ENCODE measurements around the gene SDC4.

SDC4 gene

GRCh38 chr20:45316150-45317080 is 31.8 kb downstream of the SDC4 start:
- in situ Hi-C loops (cut with HindIII; ENCODE audit: low pct_ligation_motif_present, low sequenced_read_pairs): no loop called here
- Histone ChIP-seq H3K4me3 (ENCODE audit: low read depth, low read length) (no peak overlapping the region), H3K27me3 (replicated peaks) (peaks cover 19% of the 10 kb centered on the region), H3K27ac (no peak overlapping the region), H3K36me3 (replicated peaks) (no peaks in the 10 kb centered on the region)
- no peak for TF ChIP-seq CTCF (IDR thresholded peaks at IDR 0.05; ENCODE audit: low read depth, low read length, missing control alignments)
- DNase-seq: no peak

DNA sequence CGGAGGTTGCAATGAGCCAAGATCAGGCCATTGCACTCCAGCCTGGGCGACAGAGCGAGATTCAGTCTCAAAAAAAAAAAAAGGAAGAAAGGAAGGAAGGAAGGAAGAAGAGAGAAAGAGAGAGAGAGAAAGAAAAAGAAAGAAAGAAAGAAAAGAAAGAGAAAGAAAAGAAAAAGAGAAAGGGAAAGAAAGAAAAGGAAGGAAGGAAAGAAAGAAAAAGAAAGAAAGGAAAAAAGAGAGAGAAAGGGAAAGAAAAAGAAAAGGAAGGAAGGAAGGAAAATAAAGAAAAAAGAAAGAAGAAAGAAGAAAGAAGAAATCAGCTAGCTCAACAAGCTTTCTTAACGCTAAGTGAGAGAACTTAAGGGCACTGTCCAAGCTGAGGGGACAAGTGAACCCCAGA is 32.6 kb downstream of the SDC4 start:
- TF ChIP-seq CTCF (IDR thresholded peaks at IDR 0.05; ENCODE audit: low read depth, low read length, missing control alignments): no peak
- Histone ChIP-seq H3K4me3 (ENCODE audit: low read depth, low read length) (no peak overlapping the region), H3K27ac (no peak overlapping the region), H3K27me3 (replicated peaks) (peaks cover 19% of the 10 kb centered on the region), H3K36me3 (replicated peaks) (no peaks in the 10 kb centered on the region)
- in situ Hi-C loops (cut with HindIII; ENCODE audit: low pct_ligation_motif_present, low sequenced_read_pairs): no loop called here
- DNase-seq: no peak

DNA sequence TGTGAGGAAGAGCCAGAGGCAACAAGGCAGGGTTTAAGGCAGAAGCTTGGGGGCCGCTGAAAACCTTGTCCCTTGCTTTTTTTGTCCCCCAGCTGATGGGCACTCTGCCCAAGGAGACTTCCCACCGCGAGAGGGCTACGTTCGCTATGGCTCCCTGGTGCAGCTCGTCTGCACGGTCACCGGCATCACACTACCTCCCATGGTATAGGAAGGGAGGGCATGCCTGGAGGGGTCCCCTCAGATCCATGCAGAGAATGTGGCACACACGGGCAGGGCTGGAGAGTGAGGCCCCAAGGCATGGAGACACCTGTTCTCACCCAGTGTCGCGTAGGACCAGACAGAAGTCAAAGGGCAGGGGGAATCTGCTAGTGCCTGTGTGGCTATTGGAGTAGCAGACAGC is 34.3 kb downstream of the SDC4 start:
- H3K36me3 ChIP-seq (replicated peaks): no peaks in the 10 kb centered on the region
- H3K27ac ChIP-seq: no peak overlapping the region
- peaks cover 19% of the 10 kb centered on the region for H3K27me3 ChIP-seq (replicated peaks)
- no peak for TF ChIP-seq CTCF (IDR thresholded peaks at IDR 0.05; ENCODE audit: low read depth, low read length, missing control alignments)
- H3K4me3 ChIP-seq (ENCODE audit: low read depth, low read length): no peak overlapping the region
- in situ Hi-C loops (cut with HindIII; ENCODE audit: low pct_ligation_motif_present, low sequenced_read_pairs): no loop called here
- DNase-seq: no peak

- in situ Hi-C loops (cut with HindIII; ENCODE audit: low pct_ligation_motif_present, low sequenced_read_pairs): no loop called here
- no peak overlapping the region for H3K27ac ChIP-seq
- DNase-seq: no peak
- no peaks in the 10 kb centered on the region for H3K36me3 ChIP-seq (replicated peaks)
- H3K4me3 ChIP-seq (ENCODE audit: low read depth, low read length): no peak overlapping the region
- H3K27me3 ChIP-seq (replicated peaks): peaks cover 19% of the 10 kb centered on the region
- no peak for TF ChIP-seq CTCF (IDR thresholded peaks at IDR 0.05; ENCODE audit: low read depth, low read length, missing control alignments)
These were observed 35.0 kb downstream of the SDC4 start for GRCh38 chr20:45313065-45313695.

DNA sequence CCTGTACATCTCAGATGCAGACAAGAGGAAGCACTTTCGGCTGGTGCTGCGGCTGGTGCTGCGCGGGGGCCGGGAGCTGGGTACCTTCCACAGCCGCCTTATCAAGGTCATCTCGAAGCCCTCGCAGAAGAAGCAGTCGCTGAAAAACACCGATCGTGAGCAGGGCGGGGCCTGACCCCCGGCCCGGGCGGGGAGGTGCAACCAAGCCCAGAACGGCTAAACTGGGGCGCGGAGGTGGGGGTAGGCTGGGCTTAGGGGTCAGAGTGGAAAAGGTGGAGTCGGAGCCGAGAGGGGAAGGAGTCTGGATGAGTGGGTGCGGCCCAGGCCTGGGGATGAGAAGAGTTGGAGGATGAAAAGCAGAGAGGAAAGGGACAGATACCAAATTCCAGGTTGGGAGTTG is 36.0 kb downstream of the SDC4 start:
- Histone ChIP-seq H3K27ac (no peak overlapping the region), H3K27me3 (replicated peaks) (peaks cover 14% of the 10 kb centered on the region), H3K36me3 (replicated peaks) (no peaks in the 10 kb centered on the region), H3K4me3 (ENCODE audit: low read depth, low read length) (no peak overlapping the region)
- DNase-seq: no peak
- no peak for TF ChIP-seq CTCF (IDR thresholded peaks at IDR 0.05; ENCODE audit: low read depth, low read length, missing control alignments)
- in situ Hi-C loops (cut with HindIII; ENCODE audit: low pct_ligation_motif_present, low sequenced_read_pairs): no loop called here
